Measurements from ENCODE around the gene MYT1. TPM values are rescaled to one million over a fixed set of nuclear protein-coding genes. Genes with fewer than 3 reads are reported as not detected.

MYT1 gene
- total RNA-seq, 4 donors from 2014 or later: not detected

DNA sequence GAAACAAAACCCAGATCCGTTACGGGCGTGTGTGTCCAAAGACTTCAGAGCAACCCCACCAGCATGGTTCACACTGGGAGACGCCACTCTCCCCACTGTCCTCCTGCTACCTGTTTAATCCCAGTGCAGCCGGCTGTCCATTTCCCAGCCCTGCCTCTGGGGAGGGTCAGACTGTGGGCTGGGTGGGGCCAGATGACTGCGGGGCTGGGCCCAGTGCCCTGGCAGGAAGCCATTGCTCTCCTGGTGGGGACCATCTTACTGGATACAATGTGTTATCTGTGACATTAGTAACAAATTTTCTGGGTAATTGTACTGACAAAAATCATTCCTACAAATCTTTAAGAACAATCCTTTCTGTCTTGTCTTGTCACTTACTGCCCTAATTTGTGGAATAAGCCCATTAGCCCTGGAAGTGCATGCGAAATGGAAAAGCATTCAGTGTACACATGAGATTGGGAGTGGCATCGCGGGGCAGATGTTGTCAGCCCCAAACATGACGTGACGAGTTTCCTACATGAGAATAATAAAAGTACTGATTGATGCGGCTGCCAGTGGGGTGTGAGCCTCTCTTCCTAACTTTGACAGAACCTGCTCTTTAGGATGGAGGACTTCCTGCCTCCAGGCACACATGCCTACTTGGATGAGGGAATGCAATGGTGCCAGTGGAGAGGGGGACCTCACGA lies 53.4 kb downstream of the MYT1 start:
- no peak for TF ChIP-seq EP300 (IDR thresholded peaks at IDR 0.05)
- TF ChIP-seq, protein P1, sequence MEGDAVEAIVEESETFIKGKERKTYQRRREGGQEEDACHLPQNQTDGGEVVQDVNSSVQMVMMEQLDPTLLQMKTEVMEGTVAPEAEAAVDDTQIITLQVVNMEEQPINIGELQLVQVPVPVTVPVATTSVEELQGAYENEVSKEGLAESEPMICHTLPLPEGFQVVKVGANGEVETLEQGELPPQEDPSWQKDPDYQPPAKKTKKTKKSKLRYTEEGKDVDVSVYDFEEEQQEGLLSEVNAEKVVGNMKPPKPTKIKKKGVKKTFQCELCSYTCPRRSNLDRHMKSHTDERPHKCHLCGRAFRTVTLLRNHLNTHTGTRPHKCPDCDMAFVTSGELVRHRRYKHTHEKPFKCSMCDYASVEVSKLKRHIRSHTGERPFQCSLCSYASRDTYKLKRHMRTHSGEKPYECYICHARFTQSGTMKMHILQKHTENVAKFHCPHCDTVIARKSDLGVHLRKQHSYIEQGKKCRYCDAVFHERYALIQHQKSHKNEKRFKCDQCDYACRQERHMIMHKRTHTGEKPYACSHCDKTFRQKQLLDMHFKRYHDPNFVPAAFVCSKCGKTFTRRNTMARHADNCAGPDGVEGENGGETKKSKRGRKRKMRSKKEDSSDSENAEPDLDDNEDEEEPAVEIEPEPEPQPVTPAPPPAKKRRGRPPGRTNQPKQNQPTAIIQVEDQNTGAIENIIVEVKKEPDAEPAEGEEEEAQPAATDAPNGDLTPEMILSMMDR (IDR thresholded peaks at IDR 0.05): no peak
- TF ChIP-seq POLR2A (IDR thresholded peaks at IDR 0.05): no peak
- H3K27ac ChIP-seq: no peak overlapping the region
- H3K4me1 ChIP-seq: peaks cover 0 to 14% (median 0%) of the 10 kb centered on the region in 4 donors
- DNase-seq (ENCODE audit: low spot score in 2 of 2): no peak
- no peaks in the 10 kb centered on the region for H3K9me3 ChIP-seq
- H3K4me3 ChIP-seq: no peak overlapping the region
- 70 to 71% methylated on average over 13 of the region's 13 CpGs for WGBS, 2 donors
- no peaks in the 10 kb centered on the region for H3K36me3 ChIP-seq
- H3K27me3 ChIP-seq: peaks cover 0 to 12% of the 10 kb centered on the region in 2 donors

DNA sequence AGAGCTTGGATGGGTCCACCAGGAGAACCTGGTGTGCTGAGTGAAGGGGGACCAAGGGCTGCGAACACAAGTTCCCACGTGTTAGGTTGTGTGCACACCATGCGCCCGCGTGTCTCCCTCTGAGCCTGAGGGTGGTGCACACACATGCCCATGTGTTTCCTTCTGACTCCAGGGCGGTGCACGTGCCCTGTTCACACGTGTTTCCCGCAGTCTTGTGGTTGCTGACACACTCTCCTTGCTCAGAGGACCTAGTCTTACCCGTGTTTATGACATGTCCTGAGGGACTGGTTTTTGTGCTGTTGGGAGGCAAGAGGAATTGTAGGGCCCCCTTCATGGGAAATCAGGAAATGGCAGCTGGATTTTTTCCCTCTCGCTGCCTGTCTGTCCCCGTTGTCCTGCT lies 55.0 kb downstream of the MYT1 start:
- peaks cover 0 to 20% (median 10%) of the 10 kb centered on the region in 4 donors for H3K4me1 ChIP-seq
- DNase-seq (ENCODE audit: low spot score in 2 of 2): no peak
- H3K27ac ChIP-seq: no peak overlapping the region
- TF ChIP-seq POLR2A (IDR thresholded peaks at IDR 0.05) (no peak), EP300 (IDR thresholded peaks at IDR 0.05) (no peak)
- TF ChIP-seq, protein P1 (IDR thresholded peaks at IDR 0.05): no peak
- no peak overlapping the region for H3K4me3 ChIP-seq
- H3K36me3 ChIP-seq: no peaks in the 10 kb centered on the region
- H3K27me3 ChIP-seq: peaks cover 0 to 12% of the 10 kb centered on the region in 2 donors
- H3K9me3 ChIP-seq: no peaks in the 10 kb centered on the region
- 73 to 83% methylated on average over 11 to 12 of the region's 12 CpGs for WGBS, 2 donors

DNA sequence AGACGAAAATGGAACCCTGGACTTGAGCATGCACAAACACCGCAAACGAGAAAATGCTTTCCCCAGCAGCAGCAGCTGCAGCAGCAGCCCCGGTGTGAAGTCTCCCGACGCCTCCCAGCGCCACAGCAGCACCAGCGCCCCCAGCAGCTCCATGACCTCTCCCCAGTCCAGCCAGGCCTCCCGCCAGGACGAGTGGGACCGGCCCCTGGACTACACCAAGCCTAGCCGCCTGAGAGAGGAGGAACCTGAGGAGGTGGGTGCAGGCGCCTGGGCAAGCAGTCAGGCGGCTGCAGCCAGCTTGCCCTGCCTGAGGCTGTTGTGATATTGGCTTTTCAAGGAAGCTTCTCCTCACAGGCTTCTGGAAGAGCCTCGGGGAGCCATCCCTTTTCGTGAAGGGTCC lies 55.5 kb downstream of the MYT1 start:
- 70 to 74% methylated on average over 13 to 16 of the region's 16 CpGs for WGBS, 2 donors

DNA sequence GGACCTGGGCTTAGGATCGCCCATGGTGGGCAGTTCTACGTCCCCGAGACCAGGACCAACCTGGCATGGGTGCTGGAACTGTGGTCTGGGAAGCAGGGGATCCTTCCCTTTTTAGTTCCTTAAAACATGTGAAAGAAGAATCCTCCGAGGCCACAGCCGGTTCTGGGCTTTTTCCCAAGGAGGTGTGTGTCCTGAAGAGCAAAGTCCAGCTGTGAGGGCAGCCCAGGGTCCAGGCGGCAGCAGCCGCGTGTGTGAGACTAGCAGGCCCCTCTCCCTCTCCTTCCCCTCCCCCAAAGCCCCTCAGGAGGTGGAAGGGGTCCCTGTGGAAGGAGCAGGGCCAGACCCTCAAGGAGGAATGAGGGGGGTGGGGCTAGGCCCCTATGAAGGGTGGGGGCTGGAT lies 56.2 kb downstream of the MYT1 start:
- Histone ChIP-seq H3K27me3 (peaks cover 0 to 12% of the 10 kb centered on the region in 2 donors), H3K27ac (no peak overlapping the region), H3K4me1 (peaks cover 0 to 31% (median 11%) of the 10 kb centered on the region in 4 donors), H3K9me3 (no peaks in the 10 kb centered on the region), H3K36me3 (no peaks in the 10 kb centered on the region), H3K4me3 (no peak overlapping the region)
- no peak for DNase-seq (ENCODE audit: low spot score in 2 of 2)
- TF ChIP-seq, protein P1 (IDR thresholded peaks at IDR 0.05): no peak
- TF ChIP-seq EP300 (IDR thresholded peaks at IDR 0.05): no peak
- WGBS, 2 donors: 55 to 58% methylated on average over 5 to 7 of the region's 8 CpGs

More for the DNA sequence above, 55.5 kb downstream of the MYT1 start:
- no peak for DNase-seq (ENCODE audit: low spot score in 2 of 2)
- Histone ChIP-seq H3K27ac (no peak overlapping the region), H3K36me3 (no peaks in the 10 kb centered on the region), H3K4me1 (peaks cover 0 to 25% (median 11%) of the 10 kb centered on the region in 4 donors), H3K27me3 (peaks cover 0 to 12% of the 10 kb centered on the region in 2 donors), H3K9me3 (no peaks in the 10 kb centered on the region), H3K4me3 (no peak overlapping the region)
- no peak for TF ChIP-seq POLR2A (IDR thresholded peaks at IDR 0.05)
- no peak for TF ChIP-seq EP300 (IDR thresholded peaks at IDR 0.05)
- TF ChIP-seq, protein P1 (IDR thresholded peaks at IDR 0.05): no peak

DNA sequence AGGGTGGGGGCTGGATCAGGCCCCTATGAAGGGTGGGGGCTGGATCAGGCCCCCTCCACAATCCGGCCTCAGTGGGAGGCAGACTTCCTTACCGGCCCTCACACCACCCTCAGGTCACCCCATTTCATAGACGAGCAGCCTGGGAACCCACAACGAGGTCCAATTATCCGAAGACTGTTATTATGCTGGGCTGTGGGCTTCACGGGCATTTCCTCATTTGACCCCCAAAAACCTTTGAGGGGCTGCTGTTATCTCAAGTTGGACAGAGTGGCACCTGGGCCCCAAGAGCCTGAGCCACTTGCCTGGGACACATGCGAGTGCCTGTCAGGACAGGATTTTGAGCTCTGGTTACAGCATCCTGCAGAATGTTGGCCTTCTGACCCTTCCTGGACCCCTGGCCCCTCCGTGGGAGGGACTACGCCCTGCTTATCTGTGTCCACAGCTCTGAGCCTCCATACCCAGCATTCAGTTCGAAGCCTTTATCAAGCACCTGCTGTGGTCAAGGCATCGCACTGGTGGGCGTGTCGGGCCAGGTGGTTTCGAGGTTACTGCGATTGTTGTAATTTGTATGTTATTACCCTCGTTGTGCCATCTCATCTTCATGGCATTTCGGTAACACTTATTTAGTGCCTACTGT lies 56.8 kb downstream of the MYT1 start:
- TF ChIP-seq EP300 (IDR thresholded peaks at IDR 0.05) (no peak), POLR2A (IDR thresholded peaks at IDR 0.05) (no peak)
- TF ChIP-seq, protein P1 (IDR thresholded peaks at IDR 0.05): no peak
- WGBS, 2 donors: 72 to 73% methylated on average over 11 to 16 of the region's 17 CpGs
- H3K27me3 ChIP-seq: peaks cover 0 to 12% of the 10 kb centered on the region in 2 donors

More for the DNA sequence above, 56.8 kb downstream of the MYT1 start:
- DNase-seq (ENCODE audit: low spot score in 2 of 2): no peak
- H3K4me1 ChIP-seq: peaks cover 0 to 31% (median 11%) of the 10 kb centered on the region in 4 donors
- no peaks in the 10 kb centered on the region for H3K9me3 ChIP-seq
- H3K27ac ChIP-seq: no peak overlapping the region
- H3K36me3 ChIP-seq: no peaks in the 10 kb centered on the region
- H3K4me3 ChIP-seq: no peak overlapping the region

Data from tibial nerve (tissue), 4 donors.